SK-N-SH treated with all-trans-retinoic acid at 6 μM for 48 hours (cell line): ENCODE measurements around the gene XPO5.

Experiments used
- ATAC-seq: fragments of 200-7000 bp; cut with Tn5 transposase; 3 replicates; pipeline ENCODE4 v1.9.1; 2020; ENCODE audit warnings: mild to moderate bottlenecking, moderate library complexity
- ARNTL ChIP-seq: fragments of 450-650 bp; formaldehyde crosslinking; IDR thresholded peaks from 2 replicates; pipeline ENCODE4 v1.5.0; 2020; ENCODE audit warnings: low read depth, mild to moderate bottlenecking, moderate library complexity, borderline replicate concordance
- BACH2 ChIP-seq: fragments of 250-450 bp; sonication (Bioruptor Pico); IDR thresholded peaks from 2 replicates; pipeline ENCODE4 v1.9.0; 2021; ENCODE audit warnings: mild to moderate bottlenecking, borderline replicate concordance
- ESRRG ChIP-seq: fragments of 250-450 bp; sonication (Bioruptor Pico); IDR thresholded peaks from 2 replicates; pipeline ENCODE4 v1.6.1; 2021; ENCODE audit warnings: mild to moderate bottlenecking
- ISL1 ChIP-seq: fragments of 250-450 bp; sonication (Bioruptor Pico); IDR thresholded peaks from 2 replicates; pipeline ENCODE4 v2.1.2; 2022; ENCODE audit warnings: mild to moderate bottlenecking, moderate library complexity
- OSR1 ChIP-seq: fragments of 250-450 bp; sonication (Bioruptor Pico); IDR thresholded peaks from 2 replicates; pipeline ENCODE4 v1.8.0; 2022; ENCODE audit warnings: moderate library complexity, mild to moderate bottlenecking, inconsistent platforms
- PATZ1 ChIP-seq: fragments of 250-450 bp; sonication (Bioruptor Pico); IDR thresholded peaks from 2 replicates; pipeline ENCODE4 v1.8.0; 2020; ENCODE audit warnings: mild to moderate bottlenecking, moderate library complexity, borderline replicate concordance
- PPARA ChIP-seq: fragments of 250-450 bp; sonication (Bioruptor Pico); IDR thresholded peaks from 2 replicates; pipeline ENCODE4 v1.5.0; 2020; ENCODE audit warnings: mild to moderate bottlenecking, borderline replicate concordance
- RARB ChIP-seq: fragments of 250-450 bp; sonication (Bioruptor Pico); IDR thresholded peaks from 2 replicates; pipeline ENCODE4 v1.8.0; 2021; ENCODE audit warnings: mild to moderate bottlenecking, moderate library complexity
- SNAI2 ChIP-seq: fragments of 250-450 bp; sonication (Bioruptor Pico); IDR thresholded peaks from 2 replicates; pipeline ENCODE4 v1.5.0; 2020; ENCODE audit warnings: mild to moderate bottlenecking, moderate library complexity
- TCF4 ChIP-seq: fragments of 250-450 bp; sonication (Bioruptor Pico); IDR thresholded peaks from 2 replicates; pipeline ENCODE4 v1.8.0; 2021; ENCODE audit warnings: mild to moderate bottlenecking, moderate library complexity, borderline replicate concordance
- TSHZ2 ChIP-seq: fragments of 250-450 bp; sonication (Bioruptor Pico); IDR thresholded peaks from 2 replicates; pipeline ENCODE4 v1.5.0; 2020; ENCODE audit warnings: mild to moderate bottlenecking, moderate library complexity
- ZC3H10 ChIP-seq: fragments of 250-450 bp; sonication (Bioruptor Pico); IDR thresholded peaks from 2 replicates; pipeline ENCODE4 v1.5.1; 2021; ENCODE audit warnings: mild to moderate bottlenecking, moderate library complexity
- ZFP30 ChIP-seq: fragments of 450-650 bp; formaldehyde crosslinking; IDR thresholded peaks from 2 replicates; pipeline ENCODE4 v1.5.0; 2022; ENCODE audit warnings: mild to moderate bottlenecking, moderate library complexity
- ZNF565 ChIP-seq: fragments of 450-650 bp; formaldehyde crosslinking; conservative IDR thresholded peaks from 2 replicates; pipeline ENCODE4 v1.5.0; 2020; ENCODE audit warnings: low read depth, mild to moderate bottlenecking, moderate library complexity
- ZNF70 ChIP-seq: fragments of 450-650 bp; formaldehyde crosslinking; IDR thresholded peaks from 2 replicates; pipeline ENCODE4 v1.5.0; 2020; ENCODE audit warnings: mild to moderate bottlenecking, moderate library complexity
- ZNF8 ChIP-seq: fragments of 450-650 bp; formaldehyde crosslinking; IDR thresholded peaks from 2 replicates; pipeline ENCODE4 v1.5.0; 2020; ENCODE audit warnings: mild to moderate bottlenecking, moderate library complexity
- TF ChIP-seq, protein P1 (sequence below): fragments of 250-450 bp; sonication (Bioruptor Pico); IDR thresholded peaks from 2 replicates; pipeline ENCODE4 v1.8.0; 2021; ENCODE audit warnings: low read depth, mild to moderate bottlenecking, moderate library complexity, borderline replicate concordance
- TF ChIP-seq, protein P2 (sequence below): fragments of 250-450 bp; sonication (Bioruptor Pico); IDR thresholded peaks from 2 replicates; pipeline ENCODE4 v1.5.1; 2021; ENCODE audit warnings: mild to moderate bottlenecking, moderate library complexity
- TF ChIP-seq, protein P3 (sequence below): fragments of 250-450 bp; sonication (Bioruptor Pico); IDR thresholded peaks from 2 replicates; pipeline ENCODE4 v1.5.1; 2020; ENCODE audit warnings: low read depth, mild to moderate bottlenecking, moderate library complexity

XPO5 gene

GRCh38 chr6:43609402-43609801 lies 33.6 kb upstream of the XPO5 start:
- ATAC-seq: no peak
- TF ChIP-seq RARB (CRISPR knock-in tag) (no peak), ZC3H10 (CRISPR knock-in tag) (no peak), ESRRG (no peak), ZNF70 (CRISPR knock-in tag) (no peak), ZNF8 (no peak), ZFP30 (CRISPR knock-in tag) (no peak), SNAI2 (CRISPR knock-in tag) (no peak)
- TF ChIP-seq, protein P1, sequence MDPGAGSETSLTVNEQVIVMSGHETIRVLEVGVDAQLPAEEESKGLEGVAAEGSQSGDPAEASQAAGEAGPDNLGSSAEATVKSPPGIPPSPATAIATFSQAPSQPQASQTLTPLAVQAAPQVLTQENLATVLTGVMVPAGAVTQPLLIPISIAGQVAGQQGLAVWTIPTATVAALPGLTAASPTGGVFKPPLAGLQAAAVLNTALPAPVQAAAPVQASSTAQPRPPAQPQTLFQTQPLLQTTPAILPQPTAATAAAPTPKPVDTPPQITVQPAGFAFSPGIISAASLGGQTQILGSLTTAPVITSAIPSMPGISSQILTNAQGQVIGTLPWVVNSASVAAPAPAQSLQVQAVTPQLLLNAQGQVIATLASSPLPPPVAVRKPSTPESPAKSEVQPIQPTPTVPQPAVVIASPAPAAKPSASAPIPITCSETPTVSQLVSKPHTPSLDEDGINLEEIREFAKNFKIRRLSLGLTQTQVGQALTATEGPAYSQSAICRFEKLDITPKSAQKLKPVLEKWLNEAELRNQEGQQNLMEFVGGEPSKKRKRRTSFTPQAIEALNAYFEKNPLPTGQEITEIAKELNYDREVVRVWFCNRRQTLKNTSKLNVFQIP (CRISPR knock-in tag): no peak
- TF ChIP-seq, protein P2, sequence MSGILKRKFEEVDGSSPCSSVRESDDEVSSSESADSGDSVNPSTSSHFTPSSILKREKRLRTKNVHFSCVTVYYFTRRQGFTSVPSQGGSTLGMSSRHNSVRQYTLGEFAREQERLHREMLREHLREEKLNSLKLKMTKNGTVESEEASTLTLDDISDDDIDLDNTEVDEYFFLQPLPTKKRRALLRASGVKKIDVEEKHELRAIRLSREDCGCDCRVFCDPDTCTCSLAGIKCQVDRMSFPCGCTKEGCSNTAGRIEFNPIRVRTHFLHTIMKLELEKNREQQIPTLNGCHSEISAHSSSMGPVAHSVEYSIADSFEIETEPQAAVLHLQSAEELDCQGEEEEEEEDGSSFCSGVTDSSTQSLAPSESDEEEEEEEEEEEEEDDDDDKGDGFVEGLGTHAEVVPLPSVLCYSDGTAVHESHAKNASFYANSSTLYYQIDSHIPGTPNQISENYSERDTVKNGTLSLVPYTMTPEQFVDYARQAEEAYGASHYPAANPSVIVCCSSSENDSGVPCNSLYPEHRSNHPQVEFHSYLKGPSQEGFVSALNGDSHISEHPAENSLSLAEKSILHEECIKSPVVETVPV: no peak

DNA sequence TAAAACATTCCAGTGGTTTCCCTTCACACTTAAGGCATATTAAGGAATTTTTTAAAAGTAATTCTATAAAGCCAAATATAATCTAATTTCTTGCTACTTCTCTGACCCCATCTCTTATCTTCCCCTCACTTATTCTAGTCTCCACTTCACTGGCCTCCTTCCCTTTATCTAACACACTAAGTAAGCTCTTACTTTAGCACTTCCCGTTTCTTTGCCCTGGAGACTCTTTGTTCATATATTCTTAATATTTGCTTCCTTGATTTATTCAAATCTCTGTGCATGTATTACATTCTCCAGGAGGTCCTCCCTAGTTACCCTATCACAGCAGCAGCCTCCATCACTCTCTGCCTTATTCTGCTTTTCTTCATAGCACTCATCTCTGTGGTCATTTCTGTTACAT lies 33.0 kb upstream of the XPO5 start:
- TF ChIP-seq PPARA (CRISPR knock-in tag) (no peak), ZNF8 (no peak), ZC3H10 (CRISPR knock-in tag) (no peak), ZNF565 (CRISPR knock-in tag) (no peak), TCF4 (CRISPR knock-in tag) (no peak), ISL1 (no peak), TSHZ2 (no peak), OSR1 (CRISPR knock-in tag) (no peak), BACH2 (CRISPR knock-in tag) (no peak), SNAI2 (CRISPR knock-in tag) (no peak), ESRRG (no peak), ZNF70 (CRISPR knock-in tag) (no peak), PATZ1 (CRISPR knock-in tag) (no peak), ARNTL (CRISPR knock-in tag) (no peak)
- TF ChIP-seq, protein P2: no peak
- TF ChIP-seq, protein P1 (CRISPR knock-in tag): no peak
- TF ChIP-seq, protein P3, sequence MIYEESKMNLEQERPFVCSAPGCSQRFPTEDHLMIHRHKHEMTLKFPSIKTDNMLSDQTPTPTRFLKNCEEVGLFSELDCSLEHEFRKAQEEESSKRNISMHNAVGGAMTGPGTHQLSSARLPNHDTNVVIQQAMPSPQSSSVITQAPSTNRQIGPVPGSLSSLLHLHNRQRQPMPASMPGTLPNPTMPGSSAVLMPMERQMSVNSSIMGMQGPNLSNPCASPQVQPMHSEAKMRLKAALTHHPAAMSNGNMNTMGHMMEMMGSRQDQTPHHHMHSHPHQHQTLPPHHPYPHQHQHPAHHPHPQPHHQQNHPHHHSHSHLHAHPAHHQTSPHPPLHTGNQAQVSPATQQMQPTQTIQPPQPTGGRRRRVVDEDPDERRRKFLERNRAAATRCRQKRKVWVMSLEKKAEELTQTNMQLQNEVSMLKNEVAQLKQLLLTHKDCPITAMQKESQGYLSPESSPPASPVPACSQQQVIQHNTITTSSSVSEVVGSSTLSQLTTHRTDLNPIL (CRISPR knock-in tag): no peak
- no peak for ATAC-seq
